ENCODE data around the gene DNAJC4. TPM values are rescaled to one million over a fixed set of nuclear protein-coding genes. Genes with fewer than 3 reads are reported as not detected.
A peak's percentile ranks its signal among the peaks of the same experiment; 100 is the strongest.

Gene DNAJC4
- total and polyA plus RNA-seq, 9 of the 15 experiments (the other 6 are each of a cell fraction or from before 2014, with no cell fraction given), result 4.0 to 32.6 (median 19.9) TPM

GRCh38 chr11:64269540-64270220, 39.3 kb downstream of the DNAJC4 start (continued):
- TF ChIP-seq ZNF318 (IDR thresholded peaks at IDR 0.05; ENCODE audit: borderline replicate concordance in 1 of 2, low read depth in 1 of 2), result no peak
- TF ChIP-seq NCOR1 (IDR thresholded peaks at IDR 0.05), result peak; percentile 14; the same call in 1 of the 2 replicates
- TF ChIP-seq RFX1 (IDR thresholded peaks at IDR 0.05), result no peak
- TF ChIP-seq ZNF668 (CRISPR knock-in tag; IDR thresholded peaks at IDR 0.05), result no peak
- no peak for TF ChIP-seq ZNF184 (CRISPR knock-in tag; IDR thresholded peaks at IDR 0.05)
- TF ChIP-seq CXXC5 (CRISPR knock-in tag; IDR thresholded peaks at IDR 0.05), result peak; percentile 98
- peak; percentile 96 for TF ChIP-seq CEBPB (tag; IDR thresholded peaks at IDR 0.05)
- no peak; the same call in 1 of the 2 replicates for TF ChIP-seq ZC3H4 (CRISPR knock-in tag; IDR thresholded peaks at IDR 0.05; ENCODE audit: borderline replicate concordance)
- TF ChIP-seq CBX2 (IDR thresholded peaks at IDR 0.05; ENCODE audit: insufficient read depth, low read length, poor library complexity, severe bottlenecking), result no peak
- TF ChIP-seq MTF1 (CRISPR knock-in tag; IDR thresholded peaks at IDR 0.05; ENCODE audit: borderline replicate concordance), result no peak
- TF ChIP-seq DDX20 (tag; IDR thresholded peaks at IDR 0.05; ENCODE audit: low read depth), result no peak
- no peak for TF ChIP-seq TRIM25 (IDR thresholded peaks at IDR 0.05; ENCODE audit: borderline replicate concordance)
- no peak for TF ChIP-seq ZC3H8 (IDR thresholded peaks at IDR 0.05)
- TF ChIP-seq ETS2 (tag; IDR thresholded peaks at IDR 0.05; ENCODE audit: borderline replicate concordance, poor library complexity, severe bottlenecking), result no peak
- TF ChIP-seq ARID2 (IDR thresholded peaks at IDR 0.05), result no peak
- peak; percentile 98; the same call in 1 of the 2 replicates for TF ChIP-seq NR1H2 (CRISPR knock-in tag; IDR thresholded peaks at IDR 0.05)
- TF ChIP-seq GABPB2 (CRISPR knock-in tag; conservative IDR thresholded peaks at IDR 0.05), result 0 out of 2 replicates have a peak, but pooled peaks have one; percentile 15
